Measurements from ENCODE around the gene NCK1. TPM values are rescaled to one million over a fixed set of nuclear protein-coding genes. Genes with fewer than 3 reads are reported as not detected.

Gene NCK1
- total RNA-seq: 22.1 TPM
- long read RNA-seq, transcript NCK1-201 (4 exons, 1,937 nt): major isoform, 10 of 17 reads
- long read RNA-seq, partial matches to known transcripts: 1 of 17 reads
- long read RNA-seq, other reads (novel, unspliced or antisense): 2 of 17 reads

GRCh38 chr3:136861890-136862616 lies at the start of gene NCK1:
Gene NCK1 (plus strand): TSS chr3:136862208. CDS start chr3:136928002, 65,794 bp downstream.
- peak; percentile 99 for DNase-seq (ENCODE audit: low spot score)
- intact Hi-C loops (cut with DNase I): loop anchor here (1.0 to 10.0 kb wide), 5 partner anchors 43 to 665 kb away; partner anchors contain the start of genes MSL2, SLC35G2 and STAG1

- intact Hi-C loops (cut with DNase I): loop anchor here (5.0 kb wide), 2 partner anchors 65 to 180 kb away; partner anchors contain the start of gene STAG1
- DNase-seq (ENCODE audit: low spot score): no peak
Observed at GRCh38 chr3:136817448-136817847, 44.6 kb upstream of the NCK1 start.

- intact Hi-C loops (cut with DNase I): loop anchor here (1.0 to 5.0 kb wide), 5 partner anchors 45 to 195 kb away; partner anchors contain the start of genes NCK1 and STAG1
Observed at GRCh38 chr3:136818191-136818768, 43.7 kb upstream of the NCK1 start.

GRCh38 chr3:136818769-136819391 lies 43.1 kb upstream of the NCK1 start, which contains the start of gene SLC35G2:
Gene SLC35G2 (plus strand): TSS chr3:136819126. CDS start chr3:136854461, 35,335 bp downstream.
- intact Hi-C loops (cut with DNase I): loop anchor here (1.0 to 5.0 kb wide), 5 partner anchors 44 to 194 kb away; partner anchors contain the start of genes NCK1 and STAG1
- DNase-seq (ENCODE audit: low spot score): peak; percentile 82

More at GRCh38 chr3:136818191-136818768, 43.7 kb upstream of the NCK1 start:
- DNase-seq (ENCODE audit: low spot score): peak; percentile 76

- intact Hi-C loops (cut with DNase I): loop anchor here (2.0 to 5.0 kb wide), 4 partner anchors 43 to 193 kb away; partner anchors contain the start of genes NCK1 and STAG1
- no peak for DNase-seq (ENCODE audit: low spot score)
Observed at GRCh38 chr3:136819392-136819730, 42.6 kb upstream of the NCK1 start.

GRCh38 chr3:136819731-136820679 lies 42.0 kb upstream of the NCK1 start:
- DNase-seq (ENCODE audit: low spot score): peak; percentile 77
- intact Hi-C loops (cut with DNase I): loop anchor here (2.0 to 5.0 kb wide), 4 partner anchors 43 to 193 kb away; partner anchors contain the start of genes NCK1 and STAG1

DNA sequence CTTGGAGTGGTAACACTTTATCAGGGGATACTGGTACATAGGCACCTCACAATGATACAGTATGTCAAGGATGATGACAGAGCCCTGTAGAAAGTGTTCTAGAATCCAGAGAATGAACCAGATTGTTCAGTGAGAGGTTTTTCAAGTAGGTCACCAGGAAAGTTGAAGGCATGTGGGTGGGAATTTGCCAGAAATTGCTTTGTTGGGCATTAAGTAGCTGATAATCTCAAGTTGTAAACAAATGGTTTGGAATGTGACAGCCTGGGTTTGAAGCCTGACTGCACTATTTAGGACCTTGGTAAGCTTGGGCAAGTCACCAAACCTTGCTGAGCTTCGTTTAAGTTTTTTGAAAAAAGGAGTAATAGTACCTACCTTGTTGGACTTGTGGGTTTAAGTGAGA lies 30.5 kb upstream of the NCK1 start:
- intact Hi-C loops (cut with DNase I): no loop called here
- DNase-seq (ENCODE audit: low spot score): no peak

DNA sequence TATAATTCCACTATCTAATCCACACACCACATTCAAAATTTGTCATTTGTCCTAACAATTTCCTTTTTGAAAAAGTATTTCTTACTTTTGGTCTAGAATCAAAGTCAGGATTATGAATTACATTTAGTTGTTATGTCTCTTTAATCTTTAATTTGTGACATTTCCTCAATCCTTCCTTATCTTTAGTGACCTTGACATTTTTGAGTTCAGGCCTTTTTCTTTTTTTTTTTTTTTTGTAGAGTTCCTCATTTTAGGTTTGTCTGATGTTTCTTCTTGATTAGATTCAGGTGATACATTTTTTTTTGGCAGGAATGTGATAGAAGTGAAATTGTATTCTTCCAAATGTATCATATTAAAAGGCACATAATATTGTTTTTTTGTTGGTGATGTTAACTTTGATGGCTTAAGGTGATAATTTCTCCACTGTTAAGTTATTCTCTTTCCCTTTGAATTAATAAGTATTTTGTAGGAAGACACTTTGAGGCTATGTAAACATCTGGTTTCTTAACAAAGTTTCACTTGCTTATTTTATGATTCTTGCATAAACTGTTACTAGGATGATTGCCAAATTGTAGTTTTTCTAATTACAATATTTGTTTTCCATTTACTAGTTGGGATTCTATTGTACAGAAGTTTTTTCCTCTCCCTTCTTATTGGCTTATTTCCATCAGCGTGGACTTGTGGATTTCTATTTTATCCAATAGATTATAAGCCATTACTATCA lies 26.8 kb upstream of the NCK1 start:
- no peak for DNase-seq (ENCODE audit: low spot score)
- intact Hi-C loops (cut with DNase I): no loop called here

DNA sequence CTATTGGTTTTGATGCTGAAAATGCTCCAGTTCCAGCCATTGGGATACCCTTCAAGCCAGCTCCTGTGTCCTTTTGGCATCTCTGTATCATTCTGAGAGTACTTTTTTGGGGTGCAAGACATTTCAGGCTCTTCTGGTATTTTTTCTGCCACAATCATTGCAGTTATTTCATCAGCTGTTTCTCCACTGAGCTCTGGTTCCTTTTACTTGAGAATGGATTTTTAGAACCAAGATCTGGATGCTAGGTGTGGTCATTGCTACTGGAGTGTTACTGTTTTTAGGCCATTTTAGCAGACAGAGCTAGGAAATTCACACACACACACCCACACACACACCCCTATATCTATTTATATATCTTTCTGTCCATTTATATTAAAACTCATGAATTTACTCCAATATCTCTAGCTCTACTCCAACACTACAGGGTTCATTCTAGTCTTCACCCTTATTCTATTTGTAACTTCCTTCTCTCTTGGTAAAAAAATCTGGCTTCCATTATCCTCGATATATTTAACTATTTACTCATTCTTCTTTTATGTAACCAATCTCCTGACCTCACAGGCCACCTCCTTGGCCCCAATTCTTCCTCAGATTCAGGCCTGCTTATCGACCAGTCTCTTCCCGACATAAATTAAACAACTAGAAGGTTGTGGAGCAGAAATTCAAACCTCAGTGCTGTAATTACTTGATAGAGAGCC lies 26.0 kb upstream of the NCK1 start:
- intact Hi-C loops (cut with DNase I): no loop called here
- no peak for DNase-seq (ENCODE audit: low spot score)

- DNase-seq (ENCODE audit: low spot score): no peak
- intact Hi-C loops (cut with DNase I): no loop called here
Observed at GRCh38 chr3:136836511-136837156, 25.4 kb upstream of the NCK1 start.

DNA sequence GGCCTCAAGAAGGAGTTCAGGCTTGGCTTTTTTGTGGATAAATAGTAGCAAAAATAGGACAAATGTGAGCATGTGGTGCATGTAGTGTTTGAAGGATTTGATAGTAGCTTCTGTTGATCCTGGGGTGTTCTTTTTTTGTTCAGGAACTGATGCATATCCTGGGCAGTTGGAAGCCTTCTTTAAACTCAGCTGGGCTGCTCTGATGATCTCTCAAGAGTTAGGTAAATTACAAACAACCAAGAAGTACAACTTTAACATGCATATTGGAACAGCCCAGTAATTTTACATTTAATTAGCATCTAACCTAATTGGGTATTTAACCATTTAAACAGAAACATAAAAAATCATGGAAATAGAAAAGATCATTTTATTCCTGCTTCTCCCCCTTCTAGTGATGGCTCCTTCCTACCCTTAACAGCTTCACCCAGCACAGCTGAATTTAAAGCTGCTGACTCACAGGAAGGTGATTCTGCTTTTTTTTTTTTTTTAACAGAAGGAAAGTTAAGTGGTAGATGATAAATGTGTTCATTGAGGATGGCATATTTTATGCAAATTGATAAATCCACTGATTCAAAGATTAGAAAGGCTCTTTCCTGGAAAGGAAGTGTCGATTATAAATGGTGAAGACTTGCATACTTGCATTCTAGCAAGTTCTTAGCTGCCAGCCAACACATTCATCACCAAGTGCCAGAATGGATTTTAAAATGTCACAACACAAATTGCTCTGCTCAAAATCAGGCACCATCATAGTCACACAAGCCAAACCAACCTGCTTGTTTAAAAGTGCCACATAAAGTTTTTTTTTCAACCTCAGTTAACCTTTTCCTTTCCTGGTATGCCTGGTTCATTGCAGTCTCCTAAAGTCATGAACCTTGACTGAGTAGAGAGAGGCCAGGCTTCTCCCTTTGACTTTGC lies 23.1 kb upstream of the NCK1 start:
- no peak for DNase-seq (ENCODE audit: low spot score)
- intact Hi-C loops (cut with DNase I): no loop called here

GRCh38 chr3:136839556-136839931 lies 22.5 kb upstream of the NCK1 start:
- no peak for DNase-seq (ENCODE audit: low spot score)

GRCh38 chr3:136840252-136840651 lies 21.8 kb upstream of the NCK1 start:
- DNase-seq (ENCODE audit: low spot score): no peak
- intact Hi-C loops (cut with DNase I): no loop called here

More at GRCh38 chr3:136839556-136839931, 22.5 kb upstream of the NCK1 start:
- intact Hi-C loops (cut with DNase I): no loop called here

GRCh38 chr3:136842294-136842693 lies 19.7 kb upstream of the NCK1 start:
- no peak for DNase-seq (ENCODE audit: low spot score)
- intact Hi-C loops (cut with DNase I): no loop called here

DNA sequence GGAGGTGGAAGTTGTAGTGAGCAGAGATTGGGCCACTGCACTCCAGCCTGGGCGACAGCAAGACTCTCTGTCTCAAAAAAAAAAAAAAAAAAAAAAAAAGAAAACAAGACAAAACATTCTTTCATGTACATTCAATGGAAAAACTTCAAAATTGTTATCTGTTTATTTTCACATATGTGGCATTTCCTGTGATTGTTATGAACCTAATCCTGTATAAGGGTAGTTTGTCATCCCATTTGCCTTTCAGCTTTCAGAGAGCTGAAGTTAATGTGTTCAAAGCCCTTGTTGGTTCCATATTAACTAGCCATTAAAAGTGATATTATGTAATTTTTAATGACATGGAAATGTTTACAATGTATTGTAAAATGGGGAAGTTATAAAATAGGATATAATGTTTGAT lies 17.3 kb upstream of the NCK1 start:
- DNase-seq (ENCODE audit: low spot score): no peak
- intact Hi-C loops (cut with DNase I): no loop called here

- DNase-seq (ENCODE audit: low spot score): no peak
- intact Hi-C loops (cut with DNase I): no loop called here
Observed at GRCh38 chr3:136852180-136852579, 9.8 kb upstream of the NCK1 start.

Measured in cardiac septum (tissue), 1 donor.